Umbilical cord (tissue), 2 donors: ENCODE results near the gene DCST1. TPM values are rescaled to one million over a fixed set of nuclear protein-coding genes. Genes with fewer than 3 reads are reported as not detected.

Experiments used
- DNase-seq: peaks from one replicate; pipeline ENCODE4 v3.0.0-alpha.2; 2015; ENCODE audit warnings: low spot score
- total RNA-seq: library from RNA; depleted of rRNA; stranded (reverse); fragments of >200 nt; gene quantifications from one replicate; pipeline ENCODE4 v1.2.3, GENCODE V29; 2014; ENCODE audit warnings: low replicate concordance; ENCODE audit not compliant: insufficient read depth

Gene DCST1
- total RNA-seq, 1 donor from 2014 or later = not detected

GRCh38 chr1:155032886-155033285 is 738 bp upstream of the DCST1 start:
- DNase-seq = no peak

- no peak for DNase-seq
Measured at GRCh38 chr1:155034318-155035208, 939 bp downstream of the DCST1 start.

- no peak for DNase-seq
Measured at GRCh38 chr1:155035936-155036335, 2.3 kb downstream of the DCST1 start.

- no peak for DNase-seq
Measured at GRCh38 chr1:155037043-155037442, 3.4 kb downstream of the DCST1 start.

- no peak for DNase-seq
Measured at GRCh38 chr1:155037851-155038441, 4.3 kb downstream of the DCST1 start.

- DNase-seq = no peak
Measured at GRCh38 chr1:155038602-155039307, 5.1 kb downstream of the DCST1 start.

GRCh38 chr1:155039308-155039669 is 5.7 kb downstream of the DCST1 start:
- no peak for DNase-seq

- no peak for DNase-seq
Measured at GRCh38 chr1:155040358-155041093, 6.9 kb downstream of the DCST1 start.

- no peak for DNase-seq
Measured at GRCh38 chr1:155042789-155043188, 9.2 kb downstream of the DCST1 start.

GRCh38 chr1:155043301-155043702 is 9.7 kb downstream of the DCST1 start:
- DNase-seq = no peak

GRCh38 chr1:155043793-155044192 is 10.2 kb downstream of the DCST1 start:
- no peak for DNase-seq

- DNase-seq = no peak
Measured at GRCh38 chr1:155044365-155044764, 10.7 kb downstream of the DCST1 start.

GRCh38 chr1:155044812-155045657 is 11.4 kb downstream of the DCST1 start:
- peak; percentile 86 for DNase-seq

- no peak for DNase-seq
Measured at GRCh38 chr1:155048449-155049334, 15.1 kb downstream of the DCST1 start.

GRCh38 chr1:155049651-155050559 is 16.3 kb downstream of the DCST1 start:
- peak; percentile 13 for DNase-seq

- peak; percentile 78 for DNase-seq
Measured at GRCh38 chr1:155050560-155051341, 17.1 kb downstream of the DCST1 start, which contains the start of gene ADAM15. TSS of gene ADAM15 (plus strand) at chr1:155051316. CDS start at chr1:155051387, 71 bp downstream.

GRCh38 chr1:155051342-155051776 is 17.7 kb downstream of the DCST1 start:
- DNase-seq = no peak
